ENCODE results near the gene PLOD1.
A peak's percentile ranks its signal among the peaks of the same experiment; 100 is the strongest.

PLOD1 gene

DNA sequence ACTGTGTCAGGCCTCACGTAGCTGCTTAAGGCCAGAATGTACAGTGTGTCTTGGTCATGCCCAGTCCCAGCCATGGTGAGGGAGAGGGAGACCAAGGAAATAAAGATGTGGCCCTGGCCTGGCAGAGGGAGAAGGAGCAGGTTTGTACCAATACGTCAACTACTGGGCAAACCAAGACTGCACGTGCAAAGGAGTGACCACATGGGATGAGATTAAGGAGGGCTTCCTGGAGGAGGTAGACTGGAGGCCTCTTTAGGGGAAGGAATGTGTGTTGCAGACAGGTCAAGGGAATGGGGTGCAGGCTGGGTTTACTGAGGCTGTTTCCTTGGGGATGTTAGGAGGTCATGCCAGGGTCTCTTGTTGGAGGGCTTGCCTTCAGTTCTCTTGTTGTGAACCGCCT lies 7.8 kb downstream of the PLOD1 start:
- no peak for DNase-seq

DNA sequence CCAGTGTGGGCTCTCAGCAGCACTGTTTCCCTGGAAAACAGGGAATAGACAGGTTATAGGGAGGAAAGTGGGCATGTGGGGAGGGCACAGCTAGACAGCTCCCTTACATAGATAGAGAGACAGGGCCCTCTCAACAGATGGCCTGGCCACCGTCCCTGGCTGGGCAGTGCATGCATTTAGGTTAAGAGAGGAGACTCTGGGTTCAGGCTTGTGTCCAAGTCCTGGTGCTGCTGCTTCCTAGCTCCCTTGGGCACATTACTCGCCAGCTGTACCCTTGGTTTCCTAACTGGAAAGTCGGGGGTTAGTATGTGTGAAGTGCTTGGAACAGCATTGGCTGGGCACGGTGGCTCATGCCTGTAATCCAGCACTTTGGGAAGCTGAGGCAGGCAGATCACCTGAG lies 9.1 kb downstream of the PLOD1 start:
- no peak for DNase-seq

DNA sequence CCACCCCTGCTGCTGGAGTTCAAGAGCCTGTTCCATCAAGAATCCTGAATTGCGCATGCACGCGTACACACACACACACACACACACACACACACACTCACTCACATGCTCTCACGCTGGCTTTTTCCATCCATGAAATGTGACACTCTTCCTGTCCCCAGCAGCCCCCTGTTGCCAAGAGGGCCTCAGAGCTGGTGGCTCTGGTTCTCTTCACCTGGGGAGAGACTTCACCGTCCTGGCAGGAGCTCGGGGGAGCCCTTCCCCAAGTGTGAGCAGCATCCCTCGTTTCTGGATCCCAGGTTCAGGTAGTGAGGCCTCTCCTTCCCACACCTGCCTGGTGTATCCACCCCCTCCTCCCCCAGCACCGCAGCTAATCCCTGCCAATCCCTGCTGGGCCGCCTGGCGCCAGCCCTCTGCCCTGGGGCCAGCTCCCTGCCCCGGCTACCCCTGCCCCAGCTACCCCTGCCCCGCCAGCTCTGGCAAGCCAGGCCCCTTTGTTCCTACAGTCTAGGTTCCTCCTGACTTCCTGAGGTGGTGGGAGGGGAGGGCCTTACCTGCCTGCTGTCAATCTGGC lies 9.9 kb downstream of the PLOD1 start:
- no peak for DNase-seq

DNA sequence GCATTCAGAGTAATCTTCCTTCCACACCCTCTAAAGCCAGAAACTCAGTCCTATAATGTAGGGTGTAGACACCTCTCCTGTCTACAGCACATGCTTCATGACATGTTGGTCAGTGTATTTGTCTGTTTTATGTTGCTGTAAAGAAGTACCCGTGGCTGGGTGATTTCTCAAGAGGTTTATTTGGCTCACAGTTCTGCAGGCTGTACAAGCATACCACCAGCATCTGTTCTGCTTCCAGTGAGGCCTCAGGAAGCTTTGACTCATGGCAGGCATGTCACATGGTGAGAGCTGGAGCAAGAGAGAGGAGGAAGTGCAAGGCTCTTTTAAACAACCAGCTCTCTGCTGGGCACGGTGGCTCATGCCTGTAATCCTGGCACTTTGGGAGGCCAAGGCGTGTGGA lies 12.1 kb downstream of the PLOD1 start:
- DNase-seq, result no peak

DNA sequence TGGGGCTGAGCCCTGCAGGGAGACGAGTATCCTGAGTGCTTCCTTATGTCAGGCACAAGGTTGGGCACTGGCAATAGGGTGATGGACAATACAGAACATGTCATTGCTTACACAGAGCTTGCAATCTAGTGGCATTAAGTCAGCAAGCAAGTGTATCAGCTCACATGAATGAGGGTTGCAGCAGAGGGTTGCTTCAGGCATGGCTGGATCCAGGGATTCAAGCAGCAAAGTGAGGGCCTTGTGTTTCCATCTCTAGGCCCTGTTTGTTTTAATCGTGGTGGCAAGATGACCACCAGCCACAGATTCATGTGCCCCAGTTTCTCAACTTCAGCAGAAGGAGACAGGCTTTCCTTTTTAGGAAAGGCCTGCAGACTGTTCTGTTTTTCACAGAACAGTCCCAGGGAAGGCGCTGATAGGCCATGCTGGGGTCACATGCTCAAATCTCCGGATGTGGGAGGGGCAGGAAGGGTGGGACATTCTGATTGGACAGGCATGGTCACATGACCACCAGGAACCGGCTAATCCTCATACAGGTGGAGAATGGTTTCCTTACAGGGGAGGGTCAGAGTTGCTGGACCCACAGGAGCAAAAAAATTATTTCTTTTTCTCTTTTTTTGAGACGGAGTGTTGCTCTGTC lies 14.4 kb downstream of the PLOD1 start:
- no peak for DNase-seq

DNA sequence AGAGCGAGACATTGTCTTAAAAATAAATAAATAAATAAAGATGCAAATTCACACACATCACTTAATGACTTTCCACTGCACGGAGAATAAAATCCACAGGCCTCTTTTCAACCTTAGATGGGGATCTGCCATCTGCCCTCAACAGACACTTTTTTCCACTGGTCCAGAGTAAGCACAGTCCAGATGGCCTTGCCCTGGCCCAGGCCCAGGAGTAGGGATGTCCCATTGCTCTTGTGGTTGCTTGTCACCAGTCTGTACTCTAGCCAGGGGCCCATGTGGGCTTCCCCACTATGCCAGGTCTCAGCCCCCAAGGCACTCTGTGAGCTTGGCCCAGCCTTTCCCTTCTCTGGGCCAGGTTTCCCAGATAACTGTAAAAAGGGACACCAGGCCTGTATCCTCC lies 17.4 kb downstream of the PLOD1 start:
- no peak for DNase-seq

DNA sequence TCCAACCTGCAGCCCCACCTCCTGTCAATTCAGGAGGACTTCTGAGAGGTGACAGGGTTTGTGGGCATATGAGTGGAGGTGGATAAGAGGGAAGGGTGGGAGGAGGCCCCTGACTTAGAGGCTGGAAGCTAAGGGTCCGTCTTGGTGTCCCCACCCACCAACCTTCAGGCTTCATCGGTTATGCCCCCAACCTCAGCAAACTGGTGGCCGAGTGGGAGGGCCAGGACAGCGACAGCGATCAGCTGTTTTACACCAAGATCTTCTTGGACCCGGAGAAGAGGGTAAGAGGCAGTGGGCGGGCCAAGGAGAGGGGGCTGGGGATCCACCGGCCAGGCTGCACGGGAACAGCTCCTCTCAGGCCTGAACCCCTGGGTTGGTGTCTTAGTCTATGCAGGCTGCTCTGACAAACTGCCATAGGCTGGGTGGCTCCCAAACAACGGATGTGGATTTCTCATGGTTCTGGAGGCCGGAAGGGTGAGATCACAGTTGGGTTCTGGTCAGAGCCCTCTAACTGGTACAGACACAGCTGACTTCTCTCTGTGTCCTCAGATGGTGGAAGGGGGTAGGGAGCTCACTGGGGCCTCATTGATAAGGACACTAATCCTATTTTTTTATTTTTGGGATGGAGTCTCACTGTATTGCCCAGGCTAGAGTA lies 18.1 kb downstream of the PLOD1 start:
- no peak for DNase-seq

DNA sequence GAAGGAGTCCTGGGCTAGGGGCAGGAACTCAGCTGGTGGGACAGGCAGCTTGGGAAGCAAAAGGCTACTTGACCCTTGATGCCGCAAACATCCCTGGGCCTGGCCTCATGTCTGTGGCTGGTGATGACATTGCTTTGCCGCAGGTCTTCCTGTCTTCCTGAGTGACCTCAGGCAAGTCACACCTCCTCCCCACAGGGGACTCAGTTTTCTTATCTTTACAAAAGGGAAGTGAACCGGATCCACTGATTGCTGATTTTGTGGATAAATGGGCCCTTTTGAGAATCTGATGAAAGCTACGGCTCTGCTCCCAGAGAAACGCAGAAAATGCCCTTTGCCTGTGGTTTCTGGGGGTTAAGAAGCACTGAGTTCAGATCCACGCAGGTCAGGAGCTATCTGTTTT lies 20.7 kb downstream of the PLOD1 start:
- DNase-seq, result no peak

DNA sequence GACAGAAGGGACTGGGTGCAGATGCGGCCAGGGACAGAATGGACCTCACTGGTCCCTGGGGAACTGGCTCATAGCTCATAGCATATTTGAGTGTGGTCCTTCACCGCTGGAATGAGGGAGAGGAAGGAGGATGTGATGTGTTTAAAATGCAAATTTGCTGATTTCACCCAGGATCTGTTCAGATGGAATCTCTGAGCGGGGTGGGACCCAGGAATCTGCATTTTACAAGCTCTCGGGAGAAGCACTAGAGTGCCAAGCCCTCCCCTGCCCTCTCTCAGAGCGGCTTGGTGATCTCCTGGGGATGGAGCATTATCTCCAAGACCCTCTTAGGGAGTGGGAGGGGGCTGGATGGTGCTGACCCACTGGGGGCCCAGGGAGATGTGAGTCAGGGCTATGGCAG lies 22.9 kb downstream of the PLOD1 start:
- no peak for DNase-seq

DNA sequence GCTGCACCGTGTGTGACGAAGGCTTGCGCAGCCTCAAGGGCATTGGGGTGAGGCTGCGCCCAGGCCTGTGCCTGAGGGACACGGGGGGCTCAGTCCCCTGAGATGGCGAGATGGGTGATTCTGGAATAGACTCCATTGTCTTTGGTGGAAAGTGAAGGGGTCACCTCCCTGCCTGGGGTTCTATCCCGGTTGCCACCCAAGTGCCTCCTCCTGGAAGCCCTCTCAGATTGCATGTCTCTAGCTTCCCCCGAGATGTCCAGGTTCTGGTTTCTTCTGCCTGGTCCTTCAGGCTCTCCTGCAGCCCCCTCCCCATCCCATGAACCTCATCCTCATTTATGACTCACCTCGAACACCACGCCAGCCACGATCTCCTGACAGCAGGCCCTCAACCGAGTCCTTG lies 23.4 kb downstream of the PLOD1 start:
- no peak for DNase-seq

DNA sequence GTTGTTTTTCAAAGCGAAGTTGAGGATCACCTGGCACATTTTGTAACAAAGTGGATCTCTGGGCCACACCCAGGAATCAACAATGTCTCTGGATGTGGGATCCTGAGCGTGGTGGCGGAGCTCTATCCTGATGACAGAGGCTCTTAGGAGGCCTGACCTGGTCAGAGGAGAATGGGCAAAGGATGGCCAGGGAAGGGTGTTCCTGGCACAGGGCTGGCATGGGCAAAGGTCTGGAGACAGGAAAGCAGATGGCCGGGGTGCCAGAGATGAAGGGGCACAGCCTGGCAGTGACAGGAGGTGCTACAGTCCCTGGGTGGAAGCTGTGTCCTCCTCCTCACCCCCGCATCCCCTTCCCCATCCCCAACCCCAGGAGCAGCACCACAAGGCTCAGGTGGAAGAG lies 25.8 kb downstream of the PLOD1 start:
- no peak for DNase-seq

DNA sequence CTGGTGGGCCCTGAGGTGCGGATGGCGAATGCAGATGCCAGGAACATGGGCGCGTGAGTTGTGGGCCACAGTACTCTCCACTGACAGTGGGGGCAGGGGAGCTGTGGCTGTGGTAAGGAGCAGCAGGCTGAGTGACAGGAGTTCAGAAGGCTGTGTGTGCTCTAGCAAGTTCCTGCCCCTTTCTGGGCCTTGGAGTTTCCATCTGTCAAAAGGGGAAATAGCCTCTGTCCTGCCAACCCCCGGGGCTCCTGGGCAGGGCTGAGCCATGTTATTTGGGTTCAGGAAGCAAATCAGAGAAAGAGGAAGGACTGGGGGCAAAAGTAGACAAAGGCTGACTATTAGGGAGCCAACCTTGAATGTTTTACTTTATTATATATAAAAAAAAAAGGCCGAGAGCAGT lies 26.2 kb downstream of the PLOD1 start:
- DNase-seq, result no peak

DNA sequence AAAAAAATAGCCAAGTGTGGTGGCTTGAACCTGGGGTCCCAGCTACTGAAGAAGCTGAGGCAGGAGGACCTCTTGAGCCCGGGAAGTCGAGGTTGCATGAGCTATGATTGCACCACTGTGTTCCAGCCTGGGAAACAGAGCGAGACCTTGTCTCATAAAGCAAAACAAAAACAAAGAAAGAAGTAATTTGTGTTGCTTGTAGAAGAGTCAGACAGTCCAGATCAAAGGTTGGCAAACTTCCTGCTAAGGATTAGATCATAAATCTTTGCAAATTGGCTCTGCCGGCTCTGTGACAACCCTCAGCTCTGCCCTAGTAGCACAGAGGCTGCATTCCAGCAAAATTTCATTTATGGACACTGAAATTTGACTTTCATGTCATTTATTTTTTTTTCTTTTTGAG lies 26.7 kb downstream of the PLOD1 start:
- no peak for DNase-seq

DNA sequence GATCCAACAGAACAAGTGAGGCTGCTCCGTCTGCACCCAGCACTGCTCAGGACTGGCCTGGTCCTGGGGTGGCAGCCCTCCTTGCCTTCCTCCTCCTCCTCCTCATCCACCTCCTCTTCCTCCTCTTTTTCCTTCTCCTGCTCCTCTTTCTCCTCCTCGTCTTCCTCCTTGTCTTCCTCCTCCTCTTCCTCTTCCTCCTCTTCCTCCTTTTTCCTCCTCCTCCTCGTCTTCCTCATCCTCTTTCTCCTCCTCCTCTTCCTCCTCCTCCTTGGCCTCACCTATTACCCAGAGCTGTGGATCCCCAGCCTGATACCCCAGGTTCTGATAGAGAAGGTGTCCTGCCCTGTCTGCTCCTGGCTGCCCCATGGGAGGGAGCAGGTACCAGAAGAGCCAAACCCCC lies 29.1 kb downstream of the PLOD1 start:
- DNase-seq, result no peak

DNA sequence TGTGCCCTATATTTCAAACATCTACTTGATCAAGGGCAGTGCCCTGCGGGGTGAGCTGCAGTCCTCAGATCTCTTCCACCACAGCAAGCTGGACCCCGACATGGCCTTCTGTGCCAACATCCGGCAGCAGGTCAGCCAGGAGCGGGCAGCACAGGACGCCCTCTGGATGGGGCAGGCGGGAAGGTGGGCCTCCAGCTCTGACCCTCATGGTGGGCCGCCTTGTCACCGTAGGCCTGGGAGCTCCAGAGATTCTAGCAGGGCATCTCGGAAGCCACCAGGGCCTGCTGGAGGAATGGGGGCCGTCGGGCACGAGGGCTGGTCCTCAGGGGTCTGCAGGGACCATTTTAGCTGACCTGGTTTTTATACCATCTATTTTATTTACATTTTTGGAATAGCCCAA lies 30.1 kb downstream of the PLOD1 start:
- DNase-seq, result no peak

DNA sequence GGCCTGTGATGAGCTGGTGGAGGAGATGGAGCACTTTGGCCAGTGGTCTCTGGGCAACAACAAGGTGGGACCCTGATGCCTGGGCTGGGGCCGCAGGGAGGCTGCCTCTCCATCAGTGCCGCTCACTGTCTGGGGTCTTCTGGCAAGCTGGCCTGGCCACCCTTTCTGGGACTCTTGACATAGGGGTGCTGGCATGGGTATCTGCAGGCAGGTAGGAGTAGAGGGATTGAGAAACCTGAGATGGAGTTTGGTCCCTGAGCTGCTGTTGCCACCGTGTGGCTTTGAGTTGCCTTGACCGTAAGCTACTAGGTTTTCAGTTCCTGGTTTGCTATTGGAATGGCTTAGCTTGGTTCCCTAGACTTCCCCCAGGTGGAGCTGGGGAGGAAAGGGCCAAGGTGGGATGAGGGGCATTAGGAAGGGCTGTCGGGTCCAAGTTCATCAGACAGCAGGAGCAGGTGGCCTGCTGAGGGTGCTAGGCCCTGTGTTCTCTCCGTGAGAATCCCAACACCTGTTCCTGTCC lies 32.6 kb downstream of the PLOD1 start:
- DNase-seq, result no peak

DNA sequence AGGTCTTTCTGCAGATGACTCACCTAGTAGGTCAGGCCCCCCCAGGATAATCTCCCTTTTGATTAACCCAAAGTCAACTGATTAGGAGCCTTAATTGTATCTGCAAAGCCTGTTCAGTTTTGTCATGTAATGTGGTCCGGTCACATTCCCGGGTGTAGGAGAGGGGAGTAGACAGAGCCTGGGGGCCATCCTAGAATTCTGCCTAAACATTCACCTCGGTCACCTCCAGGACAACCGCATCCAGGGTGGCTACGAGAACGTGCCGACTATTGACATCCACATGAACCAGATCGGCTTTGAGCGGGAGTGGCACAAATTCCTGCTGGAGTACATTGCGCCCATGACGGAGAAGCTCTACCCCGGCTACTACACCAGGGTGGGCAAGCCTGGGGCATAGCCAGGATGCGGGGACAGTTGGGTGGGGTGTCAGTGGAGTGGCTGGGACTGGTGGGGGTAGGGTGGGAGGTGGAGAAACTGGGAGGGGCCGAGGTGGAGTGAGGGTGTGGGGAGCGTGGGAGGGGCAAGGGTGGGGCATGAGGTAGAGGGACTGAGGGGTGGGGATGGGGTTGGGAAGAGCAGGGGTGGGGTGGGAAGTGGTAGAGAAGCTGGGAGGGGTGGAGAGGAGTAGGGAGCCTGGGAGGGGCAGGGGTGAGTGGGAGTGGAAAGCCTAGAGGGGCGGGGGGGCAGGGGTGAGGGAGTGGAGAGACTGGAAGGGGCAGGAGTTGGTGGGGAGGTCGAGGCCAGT lies 36.1 kb downstream of the PLOD1 start:
- no peak for DNase-seq

DNA sequence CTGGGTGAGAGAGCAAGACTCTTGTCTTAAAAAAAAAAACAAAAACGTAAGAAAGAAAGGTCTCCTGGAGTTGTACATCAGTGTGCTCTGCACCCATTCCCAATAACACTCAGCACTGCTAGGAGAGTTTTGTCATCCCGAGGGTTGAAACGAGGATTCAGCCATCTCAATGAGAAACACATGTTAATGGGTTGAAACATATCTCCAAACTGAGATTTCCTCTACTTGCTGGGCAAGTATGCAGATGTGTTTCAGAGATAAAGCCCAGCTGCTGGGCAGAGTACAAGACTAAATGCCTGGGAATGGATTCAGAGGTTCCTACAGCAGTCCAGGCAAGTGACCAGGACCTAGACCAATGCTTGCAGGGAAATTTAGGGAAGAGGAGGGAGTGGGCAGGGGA lies 43.1 kb downstream of the PLOD1 start:
- no peak for DNase-seq

DNA sequence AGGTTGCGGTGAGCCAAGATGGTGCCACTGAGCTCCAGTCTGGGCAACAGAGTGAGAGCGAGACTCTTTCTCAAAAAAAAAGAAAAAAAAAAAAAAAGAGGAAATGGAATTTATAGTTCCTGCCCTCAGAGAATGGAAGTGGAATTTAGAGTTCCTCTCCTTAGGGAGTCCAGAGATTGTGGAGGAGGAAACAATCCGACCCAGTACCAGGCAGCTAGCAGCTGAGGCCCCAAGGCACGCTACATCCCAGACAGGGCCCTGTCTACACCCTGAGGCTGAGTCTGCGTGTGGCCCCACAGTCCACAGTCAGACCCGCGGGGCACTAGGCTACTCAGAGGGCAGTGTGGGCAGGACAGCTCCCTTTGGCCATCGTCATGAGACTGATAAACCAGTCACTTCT lies 43.8 kb downstream of the PLOD1 start:
- no peak for DNase-seq

DNA sequence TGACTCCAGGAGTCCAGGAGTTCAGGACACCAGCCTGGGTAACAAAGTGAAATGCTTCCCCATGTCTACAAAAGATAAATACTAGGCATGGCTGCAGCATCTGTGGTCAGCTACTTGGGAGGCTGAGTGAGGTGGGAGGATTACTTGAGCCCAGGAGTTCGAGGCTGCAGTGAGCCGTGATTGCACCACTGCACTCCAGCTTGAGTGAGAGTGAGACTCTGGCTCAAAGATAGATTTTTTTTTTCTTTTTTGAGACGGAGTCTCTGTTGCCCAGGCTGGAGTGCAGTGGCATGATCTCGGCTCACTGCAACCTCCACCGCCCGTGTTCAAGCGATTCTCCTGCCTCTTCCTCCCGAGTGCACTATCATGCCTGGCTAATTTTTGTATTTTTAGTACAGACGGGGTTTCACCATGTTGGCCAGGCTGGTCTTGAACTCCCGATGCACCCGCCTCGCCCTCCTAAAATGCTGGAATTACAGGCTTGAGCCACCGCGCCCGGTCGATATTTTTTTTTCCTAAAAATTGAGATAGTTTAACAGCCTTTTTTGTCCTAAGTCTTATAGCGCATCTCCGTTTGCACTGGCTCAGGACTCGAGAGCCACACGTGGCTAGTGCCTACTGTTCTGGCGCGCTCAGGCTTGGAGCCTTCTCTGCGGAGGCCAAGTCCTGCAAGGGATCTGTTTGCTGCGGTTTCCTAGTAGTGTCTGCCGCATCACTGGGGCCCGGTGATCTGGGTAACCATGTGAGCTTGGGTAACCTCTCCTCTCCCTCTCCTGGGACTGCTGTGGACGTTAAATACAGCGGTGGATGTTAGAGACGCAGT lies 44.7 kb downstream of the PLOD1 start:
- DNase-seq, result peak; percentile 71

DNA sequence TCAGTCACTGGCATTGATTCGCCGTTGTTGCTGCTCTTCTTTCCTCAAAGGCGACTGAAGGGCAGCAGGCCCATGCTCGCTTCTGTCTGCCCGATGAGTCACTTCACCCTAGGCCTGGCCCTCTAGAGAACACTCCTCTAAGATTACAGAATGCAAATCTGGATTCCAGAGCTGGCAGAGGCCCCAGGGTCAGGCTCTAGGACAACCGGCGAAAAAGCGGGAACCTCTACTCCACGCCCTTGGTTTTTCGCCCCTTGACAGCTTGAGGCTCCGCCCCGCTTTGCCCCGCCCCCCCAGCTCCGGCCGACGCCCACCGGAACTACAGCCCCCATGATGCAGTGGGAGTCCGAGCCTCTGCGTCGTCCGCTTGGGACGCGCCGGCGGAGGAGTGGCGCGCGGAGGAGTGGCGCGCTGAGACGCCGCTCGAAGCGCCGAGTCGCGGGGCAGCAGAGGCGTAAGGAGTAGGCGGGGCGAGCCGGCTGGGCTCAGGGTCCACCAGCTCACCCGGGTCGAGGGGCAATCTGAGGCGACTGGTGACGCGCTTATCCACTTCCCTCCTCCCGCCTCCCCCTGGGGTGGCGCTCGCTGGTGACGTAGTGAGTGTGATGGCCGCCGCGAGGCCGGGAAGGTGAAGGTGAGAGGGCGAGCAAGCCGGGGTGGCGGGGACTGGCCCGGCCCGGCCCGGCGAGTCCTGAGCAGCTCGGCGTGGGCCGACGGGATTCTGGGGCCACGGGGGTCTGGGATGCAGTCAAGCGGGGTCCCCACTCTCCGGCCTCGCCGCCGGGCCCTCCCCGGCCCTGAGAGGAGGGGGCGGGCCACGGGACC lies 45.5 kb downstream of the PLOD1 start, which contains the start of gene MFN2:
TSS of gene MFN2 (plus strand) at position 594 of the 825 bp plus-strand sequence. CDS start 8,725 bp downstream, outside the sequence.
- peak; percentile 89 for DNase-seq

DNA sequence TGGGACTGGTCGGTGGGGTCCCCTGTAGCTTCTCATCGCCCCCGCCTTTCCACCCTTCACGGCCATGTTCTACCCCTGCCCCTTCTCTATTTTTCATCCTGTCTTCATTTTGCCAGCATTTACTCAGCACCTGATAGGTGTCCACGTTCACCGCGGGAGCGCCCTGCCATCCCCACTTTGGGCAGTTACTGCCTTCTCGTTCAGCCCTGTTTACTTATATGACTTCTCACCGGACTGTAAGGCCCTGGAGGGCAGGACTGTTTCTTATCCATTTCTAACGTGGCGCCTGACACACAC lies 46.1 kb downstream of the PLOD1 start:
- no peak for DNase-seq

Data from GOT3 (cell line).